ENCODE measurements around the gene APBB1IP. TPM values are rescaled to one million over a fixed set of nuclear protein-coding genes. Genes with fewer than 3 reads are reported as not detected.
A peak's percentile ranks its signal among the peaks of the same experiment; 100 is the strongest.

APBB1IP gene
- total and polyA plus RNA-seq, 2 of the 8 experiments (the other 6 are each of a cell fraction or from before 2014, with no cell fraction given): 0.05 TPM; not detected in 1

- no peaks in the 10 kb centered on the region for H3K9me3 ChIP-seq (ENCODE audit: insufficient read depth in 2 of 2, low read depth in 1 of 2, low read length in 1 of 2)
- no peaks in the 10 kb centered on the region for H3K4me1 ChIP-seq (replicated peaks in 1 of 4; ENCODE audit: control insufficient read depth in 3 of 4, insufficient read depth in 4 of 4, low read length in 3 of 4)
- ChIA-PET CTCF (ENCODE audit: partially characterized antibody) (interaction anchor here (0.6 to 3.9 kb wide), 24 partner anchors 10 to 310 kb away, joined by 3 to 15 read pairs (median 4); no protein-coding TSS in a partner anchor), POLR2A (ENCODE audit: partially characterized antibody) (no interaction called here)
- no peak overlapping the region for H3K56ac ChIP-seq (replicated peaks; ENCODE audit: insufficient read length, low read depth, low read length)
- no peak overlapping the region for H3K23ac ChIP-seq (ENCODE audit: insufficient read length)
- no peak overlapping the region for H2AK5ac ChIP-seq (ENCODE audit: low read depth, low read length)
- no peak overlapping the region for H2AFZ ChIP-seq (ENCODE audit: low read length)
- H3K79me2 ChIP-seq (ENCODE audit: control insufficient read depth in 1 of 2, insufficient read depth in 2 of 2, low read length in 2 of 2): no peaks in the 10 kb centered on the region
- H2BK5ac ChIP-seq (ENCODE audit: low read depth, low read length): no peak overlapping the region
- no peak overlapping the region for H3K14ac ChIP-seq (ENCODE audit: insufficient read length)
- no peak overlapping the region for H2BK120ac ChIP-seq (replicated peaks; ENCODE audit: low read depth, low read length)
- WGBS, 2 experiments (ENCODE audit: extremely low coverage in 1 of 2, insufficient coverage in 1 of 2, insufficient read length in 1 of 2, insufficient replicate concordance in 2 of 2, low coverage in 1 of 2, low lambda C conversion rate in 2 of 2, missing lambda C conversion rate in 1 of 2): 65% methylated on average over 7 of the region's 7 CpGs; no CpG with 5 or more reads in 1 of the 2 experiments
- H2BK15ac ChIP-seq (ENCODE audit: low read length): no peak overlapping the region
- H3K27me3 ChIP-seq (replicated peaks in 1 of 4; ENCODE audit: control insufficient read depth in 3 of 4, extremely low read depth in 1 of 4, insufficient read depth in 3 of 4, low read length in 3 of 4): no peaks in the 10 kb centered on the region
- H3K18ac ChIP-seq (ENCODE audit: extremely low read depth, low read length): no peak overlapping the region
- H4K20me1 ChIP-seq (replicated peaks in 1 of 2; ENCODE audit: control insufficient read depth in 1 of 2, insufficient read depth in 2 of 2, low read length in 2 of 2): no peaks in the 10 kb centered on the region
- H3K4me2 ChIP-seq (ENCODE audit: insufficient read depth in 1 of 2, low read depth in 2 of 2, low read length in 2 of 2): no peak overlapping the region
- H2BK12ac ChIP-seq (ENCODE audit: low read depth, low read length): no peak overlapping the region
- TF ChIP-seq RAD21 (IDR thresholded peaks at IDR 0.05 in 1 of 2, conservative IDR thresholded peaks at IDR 0.05 in 1 of 2; ENCODE audit: low read depth in 2 of 2, low read length in 2 of 2): peak; percentile 47 to 60; a peak in 3 of 4 replicates
- TF ChIP-seq, protein P1, sequence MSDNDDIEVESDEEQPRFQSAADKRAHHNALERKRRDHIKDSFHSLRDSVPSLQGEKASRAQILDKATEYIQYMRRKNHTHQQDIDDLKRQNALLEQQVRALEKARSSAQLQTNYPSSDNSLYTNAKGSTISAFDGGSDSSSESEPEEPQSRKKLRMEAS (IDR thresholded peaks at IDR 0.05): peak; percentile 59
- no peak for TF ChIP-seq SP2 (IDR thresholded peaks at IDR 0.05; ENCODE audit: low read length)
- no peak for TF ChIP-seq EZH2 (IDR thresholded peaks at IDR 0.05; ENCODE audit: low read depth, low read length, severe bottlenecking)
- TF ChIP-seq, protein P2, sequence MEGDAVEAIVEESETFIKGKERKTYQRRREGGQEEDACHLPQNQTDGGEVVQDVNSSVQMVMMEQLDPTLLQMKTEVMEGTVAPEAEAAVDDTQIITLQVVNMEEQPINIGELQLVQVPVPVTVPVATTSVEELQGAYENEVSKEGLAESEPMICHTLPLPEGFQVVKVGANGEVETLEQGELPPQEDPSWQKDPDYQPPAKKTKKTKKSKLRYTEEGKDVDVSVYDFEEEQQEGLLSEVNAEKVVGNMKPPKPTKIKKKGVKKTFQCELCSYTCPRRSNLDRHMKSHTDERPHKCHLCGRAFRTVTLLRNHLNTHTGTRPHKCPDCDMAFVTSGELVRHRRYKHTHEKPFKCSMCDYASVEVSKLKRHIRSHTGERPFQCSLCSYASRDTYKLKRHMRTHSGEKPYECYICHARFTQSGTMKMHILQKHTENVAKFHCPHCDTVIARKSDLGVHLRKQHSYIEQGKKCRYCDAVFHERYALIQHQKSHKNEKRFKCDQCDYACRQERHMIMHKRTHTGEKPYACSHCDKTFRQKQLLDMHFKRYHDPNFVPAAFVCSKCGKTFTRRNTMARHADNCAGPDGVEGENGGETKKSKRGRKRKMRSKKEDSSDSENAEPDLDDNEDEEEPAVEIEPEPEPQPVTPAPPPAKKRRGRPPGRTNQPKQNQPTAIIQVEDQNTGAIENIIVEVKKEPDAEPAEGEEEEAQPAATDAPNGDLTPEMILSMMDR (IDR thresholded peaks at IDR 0.05; ENCODE audit: control extremely low read depth in 1 of 3, insufficient read depth in 1 of 3, low read depth in 1 of 3, low read length in 3 of 3): peak; percentile 71 to 83 (median 77)
- TF ChIP-seq NRF1 (IDR thresholded peaks at IDR 0.05; ENCODE audit: low read depth, low read length): peak; percentile 19; the same call in 1 of the 2 replicates
- TF ChIP-seq SP1 (IDR thresholded peaks at IDR 0.05; ENCODE audit: low read depth, low read length): 0 out of 2 replicates have a peak, but pooled peaks have one; percentile 31
- H3K36me3 ChIP-seq (ENCODE audit: control insufficient read depth in 2 of 4, insufficient read depth in 4 of 4, low read length in 3 of 4): no peaks in the 10 kb centered on the region
- no peaks in the 10 kb centered on the region for H3K79me1 ChIP-seq (ENCODE audit: low read depth, low read length)
- H3K4ac ChIP-seq (replicated peaks; ENCODE audit: insufficient read length, low read depth, low read length): no peak overlapping the region
- no peak overlapping the region for H4K91ac ChIP-seq (replicated peaks; ENCODE audit: insufficient read length, low read length)
- FAIRE-seq (no peak), DNase-seq (ENCODE audit: low read depth in 1 of 2, low spot score in 2 of 2) (peak; percentile 44 to 75)
- H2BK20ac ChIP-seq (ENCODE audit: low read length): no peak overlapping the region
- H3K27ac ChIP-seq (ENCODE audit: low read depth, low read length): no peak overlapping the region
- H4K5ac ChIP-seq (ENCODE audit: insufficient read length, low read depth, low read length): no peak overlapping the region
- H3K23me2 ChIP-seq (ENCODE audit: low read depth, low read length): no peaks in the 10 kb centered on the region
- H3K4me3 ChIP-seq (ENCODE audit: extremely low read depth in 1 of 4, insufficient read depth in 2 of 4, low read depth in 3 of 4, low read length in 4 of 4): no peak overlapping the region
- no peak overlapping the region for H3K9ac ChIP-seq (replicated peaks in 1 of 4; ENCODE audit: extremely low read depth in 1 of 4, low read depth in 3 of 4, low read length in 3 of 4)
- H4K8ac ChIP-seq (ENCODE audit: extremely low read depth, insufficient read depth, low read length): no peak overlapping the region
Measured at GRCh38 chr10:26534384-26534783, 96.2 kb downstream of the APBB1IP start.

All from H1 (cell line).